Lung (tissue), 12 donors: ENCODE measurements around the gene SEMA3A. TPM values are rescaled to one million over a fixed set of nuclear protein-coding genes. Genes with fewer than 3 reads are reported as not detected.

Source experiments
- ATAC-seq: fragments of 200-7000 bp; cut with Tn5 transposase; one replicate; pipeline ENCODE4 v1.9.1; 2020; ENCODE audit warnings: moderate number of reproducible peaks; ENCODE audit not compliant: insufficient read depth, low FRiP score
- DNase-seq, 3 donors: peaks; one replicate each; pipeline ENCODE4 v3.0.0-alpha.2; 2013 to 2017
- H3K27ac ChIP-seq, 2 donors: one replicate each; pipeline ENCODE4 v1.5.1; 2013; ENCODE audit warnings: mild to moderate bottlenecking in 2 of 2, moderate library complexity in 2 of 2, control low read depth in 1 of 2, inconsistent platforms in 1 of 2, low read depth in 1 of 2, low read length in 1 of 2
- H3K27me3 ChIP-seq, 3 donors: one replicate each; pipeline ENCODE4 v1.5.1; 2013; ENCODE audit warnings: low read length in 2 of 3; ENCODE audit not compliant: control insufficient read depth in 3 of 3, insufficient read depth in 3 of 3
- H3K36me3 ChIP-seq, 4 donors: one replicate each; pipeline ENCODE4 v1.5.1; 2013; ENCODE audit warnings: low read length in 4 of 4, mild to moderate bottlenecking in 1 of 4, moderate library complexity in 1 of 4; ENCODE audit not compliant: control insufficient read depth in 4 of 4, insufficient read depth in 4 of 4
- H3K4me1 ChIP-seq, 5 donors: one replicate each; pipeline ENCODE4 v1.5.1; 2013; ENCODE audit warnings: low read length in 5 of 5, mild to moderate bottlenecking in 2 of 5, moderate library complexity in 1 of 5; ENCODE audit not compliant: control insufficient read depth in 5 of 5, insufficient read depth in 5 of 5
- H3K4me3 ChIP-seq: one replicate; pipeline ENCODE4 v1.5.1; 2013; ENCODE audit warnings: mild to moderate bottlenecking, control low read depth, moderate library complexity
- H3K9ac ChIP-seq, 2 donors: one replicate each; pipeline ENCODE4 v1.5.1; 2013; ENCODE audit warnings: low read length in 2 of 2, control low read depth in 1 of 2; ENCODE audit not compliant: insufficient read depth in 1 of 2
- H3K9me3 ChIP-seq, 4 donors: one replicate each; pipeline ENCODE4 v1.5.1; 2013; ENCODE audit warnings: low read length in 3 of 4, mild to moderate bottlenecking in 1 of 4, moderate library complexity in 1 of 4; ENCODE audit not compliant: control insufficient read depth in 4 of 4, insufficient read depth in 3 of 4
- WGBS, 2 donors: extraction: QIAGEN DNeasy Blood & Tissue Kit; methylation state at CpG; one replicate each; pipeline ENCODE4 v1.1.7; 2013; 5-methylcytosine and 5-hydroxymethylcytosine counted together
- polyA plus RNA-seq, 2 donors: library from polyadenylated mRNA; stranded (reverse); fragments of 200-250 nt; gene quantifications; one replicate each; pipeline ENCODE4 v1.2.1, GENCODE V29; 2013
- total RNA-seq, 2 donors: library from RNA; depleted of rRNA in 1 of 2; stranded (reverse); fragments of >200 nt in 1 of 2; gene quantifications; one replicate each; pipeline ENCODE4 v1.2.1, GENCODE V29; 2014 to 2021
- TF ChIP-seq, protein P1 (sequence below): IDR thresholded peaks from 2 replicates; pipeline ENCODE4 v1.5.1; 2012; ENCODE audit warnings: mild to moderate bottlenecking; ENCODE audit errors: control extremely low read depth, extremely low read depth
- donor health status: control.
- donor health status: control.
- donor health status: Bipolar disorder and iron deficiency.
- donor health status: healthy.
- donor health status: DM: yes; HTN: yes; CAD: no.

SEMA3A gene
- total and polyA plus RNA-seq, 4 donors = 0.79 to 21.4 (median 5.5) TPM

DNA sequence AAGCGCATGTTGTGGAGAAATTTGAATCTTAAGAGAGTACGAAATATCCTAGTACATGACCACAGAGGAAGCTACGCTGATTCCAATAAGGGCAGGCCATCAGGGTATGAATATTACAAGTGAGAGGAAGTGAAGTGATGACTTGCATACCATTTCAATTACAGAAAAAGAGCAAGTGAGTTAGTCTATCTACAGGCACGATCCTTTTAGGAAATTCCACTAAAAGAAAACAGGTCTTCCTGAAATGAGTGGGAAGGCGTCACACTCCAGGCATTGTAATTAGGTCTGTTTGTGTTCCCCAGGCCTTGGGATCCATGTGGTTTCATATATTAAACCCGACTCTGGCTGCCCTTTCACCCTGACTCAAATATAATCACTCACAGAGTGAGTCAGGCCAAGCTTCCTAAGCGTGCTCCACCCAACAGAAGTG is 152.5 kb downstream of the SEMA3A start:
- H3K9me3 ChIP-seq = peaks cover 0 to 4% (median 0%) of the 10 kb centered on the region in 4 donors
- no peak for ATAC-seq
- TF ChIP-seq, protein P1, sequence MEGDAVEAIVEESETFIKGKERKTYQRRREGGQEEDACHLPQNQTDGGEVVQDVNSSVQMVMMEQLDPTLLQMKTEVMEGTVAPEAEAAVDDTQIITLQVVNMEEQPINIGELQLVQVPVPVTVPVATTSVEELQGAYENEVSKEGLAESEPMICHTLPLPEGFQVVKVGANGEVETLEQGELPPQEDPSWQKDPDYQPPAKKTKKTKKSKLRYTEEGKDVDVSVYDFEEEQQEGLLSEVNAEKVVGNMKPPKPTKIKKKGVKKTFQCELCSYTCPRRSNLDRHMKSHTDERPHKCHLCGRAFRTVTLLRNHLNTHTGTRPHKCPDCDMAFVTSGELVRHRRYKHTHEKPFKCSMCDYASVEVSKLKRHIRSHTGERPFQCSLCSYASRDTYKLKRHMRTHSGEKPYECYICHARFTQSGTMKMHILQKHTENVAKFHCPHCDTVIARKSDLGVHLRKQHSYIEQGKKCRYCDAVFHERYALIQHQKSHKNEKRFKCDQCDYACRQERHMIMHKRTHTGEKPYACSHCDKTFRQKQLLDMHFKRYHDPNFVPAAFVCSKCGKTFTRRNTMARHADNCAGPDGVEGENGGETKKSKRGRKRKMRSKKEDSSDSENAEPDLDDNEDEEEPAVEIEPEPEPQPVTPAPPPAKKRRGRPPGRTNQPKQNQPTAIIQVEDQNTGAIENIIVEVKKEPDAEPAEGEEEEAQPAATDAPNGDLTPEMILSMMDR = no peak
- DNase-seq = no peak
- H3K36me3 ChIP-seq = peaks cover 0 to 4% (median 1%) of the 10 kb centered on the region in 4 donors
- H3K27ac ChIP-seq = no peak overlapping the region
- H3K9ac ChIP-seq = no peak overlapping the region
- 70 to 81% methylated on average over 7 of the region's 7 CpGs for WGBS, 2 donors
- H3K27me3 ChIP-seq = no peaks in the 10 kb centered on the region
- H3K4me1 ChIP-seq = peaks cover 0 to 3% (median 0%) of the 10 kb centered on the region in 5 donors
- no peak overlapping the region for H3K4me3 ChIP-seq

DNA sequence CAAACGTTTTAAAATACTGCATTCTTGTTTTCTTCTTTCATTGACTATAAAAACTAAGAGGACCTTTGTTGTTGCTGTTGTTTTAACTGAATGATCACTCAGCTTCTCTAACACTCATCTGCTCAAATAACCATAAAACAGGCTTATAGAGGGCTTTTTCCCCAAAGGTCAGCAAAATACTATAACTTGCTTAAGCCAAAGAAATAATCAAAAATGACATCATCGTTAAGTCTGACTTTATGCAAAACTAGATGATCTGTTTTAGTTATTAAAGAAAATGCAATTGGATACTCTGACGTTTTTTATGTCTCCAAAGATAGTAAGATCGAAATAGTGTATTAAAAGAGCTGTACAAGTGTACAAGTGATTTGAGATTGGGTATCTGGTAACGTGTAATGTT is 152.9 kb downstream of the SEMA3A start:
- H3K9ac ChIP-seq = no peak overlapping the region
- H3K27ac ChIP-seq = no peak overlapping the region
- no peak for ATAC-seq
- 89 to 91% methylated on average over 5 of the region's 5 CpGs for WGBS, 2 donors
- H3K27me3 ChIP-seq = no peaks in the 10 kb centered on the region
- TF ChIP-seq, protein P1 = no peak
- peaks cover 0 to 3% (median 0%) of the 10 kb centered on the region in 5 donors for H3K4me1 ChIP-seq
- DNase-seq = no peak
- H3K36me3 ChIP-seq = peaks cover 0 to 4% (median 1%) of the 10 kb centered on the region in 4 donors
- H3K4me3 ChIP-seq = no peak overlapping the region
- peaks cover 0 to 4% (median 0%) of the 10 kb centered on the region in 4 donors for H3K9me3 ChIP-seq

DNA sequence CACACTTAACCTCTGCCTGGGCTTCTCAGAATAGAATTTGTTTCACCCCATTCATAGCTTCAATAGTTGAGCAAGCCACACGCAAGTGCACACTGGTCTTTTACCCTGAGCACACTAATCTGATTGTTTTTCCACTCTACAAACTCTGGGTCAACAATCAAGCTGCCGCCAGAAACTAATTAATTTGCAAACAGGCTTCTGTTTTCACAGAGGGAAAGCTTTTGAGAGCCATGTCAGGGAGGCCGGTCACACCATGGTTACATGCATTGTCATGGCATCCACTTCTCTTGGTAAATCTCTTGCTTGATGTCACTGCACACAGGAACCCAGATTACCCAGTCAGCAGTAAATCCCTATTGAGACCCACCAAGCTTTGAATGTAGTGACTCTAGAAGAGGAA is 154.2 kb downstream of the SEMA3A start:
- H3K27me3 ChIP-seq = no peaks in the 10 kb centered on the region
- 84 to 95% methylated on average over 3 of the region's 3 CpGs for WGBS, 2 donors
- peaks cover 0 to 4% (median 0%) of the 10 kb centered on the region in 4 donors for H3K9me3 ChIP-seq
- H3K36me3 ChIP-seq = peaks cover 0 to 4% (median 1%) of the 10 kb centered on the region in 4 donors
- DNase-seq (no peak), ATAC-seq (no peak)
- H3K9ac ChIP-seq = no peak overlapping the region
- H3K4me1 ChIP-seq = peaks cover 0 to 3% (median 0%) of the 10 kb centered on the region in 5 donors
- H3K27ac ChIP-seq = no peak overlapping the region
- H3K4me3 ChIP-seq = no peak overlapping the region
- TF ChIP-seq, protein P1 = no peak

DNA sequence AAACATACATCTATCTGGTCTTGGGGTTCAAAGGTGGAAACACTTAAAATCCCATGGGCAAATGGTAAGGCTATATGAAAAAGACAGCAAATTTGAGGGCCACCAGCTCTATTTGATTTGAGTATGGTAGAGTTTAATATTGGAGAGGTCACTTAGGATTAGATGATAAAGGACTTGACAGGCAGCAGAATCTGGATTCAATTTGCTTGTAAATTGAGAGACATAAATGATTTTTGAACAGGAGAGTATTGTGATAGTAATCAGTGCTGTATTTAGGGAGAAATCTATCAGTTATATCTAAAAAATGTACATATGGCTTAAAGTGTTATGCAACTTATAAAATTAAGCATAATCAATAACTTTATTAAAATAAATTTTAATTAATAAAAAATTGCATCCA is 155.2 kb downstream of the SEMA3A start:
- H3K4me1 ChIP-seq = peaks cover 0 to 3% (median 0%) of the 10 kb centered on the region in 5 donors
- H3K9me3 ChIP-seq = no peaks in the 10 kb centered on the region
- no peaks in the 10 kb centered on the region for H3K27me3 ChIP-seq
- no peak overlapping the region for H3K4me3 ChIP-seq
- TF ChIP-seq, protein P1 = no peak
- no peak for DNase-seq
- ATAC-seq = no peak
- no peak overlapping the region for H3K27ac ChIP-seq
- H3K9ac ChIP-seq = no peak overlapping the region
- H3K36me3 ChIP-seq = peaks cover 0 to 4% (median 1%) of the 10 kb centered on the region in 4 donors
